SK-N-SH (cell line): Measurements from ENCODE around the gene MZF1.

Experiments used
- EZH2phosphoT487 ChIP-seq: fragments of 200-600 bp; sonication (generic); IDR thresholded peaks from 2 replicates; pipeline ENCODE4 v1.6.1; 2017; ENCODE audit warnings: low read depth, mixed run types, mild to moderate bottlenecking, antibody characterized with exemption, moderate library complexity, borderline replicate concordance
- FOXJ3 ChIP-seq: sonication (generic); formaldehyde crosslinking; IDR thresholded peaks from 2 replicates; pipeline ENCODE4 v1.5.1; 2020; ENCODE audit warnings: mild to moderate bottlenecking, missing genetic modification reagents
- FOXM1 ChIP-seq: IDR thresholded peaks from 2 replicates; pipeline ENCODE4 v1.4.0; 2012; ENCODE audit warnings: low read depth, mild to moderate bottlenecking
- MEF2A ChIP-seq: IDR thresholded peaks from 2 replicates; pipeline ENCODE4 v1.4.0; 2012; ENCODE audit warnings: low read depth, borderline replicate concordance
- MXI1 ChIP-seq: IDR thresholded peaks from 2 replicates; pipeline ENCODE4 v1.6.1; 2012; ENCODE audit warnings: mild to moderate bottlenecking, low read depth, low read length, improper control_type of control experiment
- POLR2AphosphoS5 ChIP-seq: IDR thresholded peaks from 2 replicates; pipeline ENCODE4 v1.6.1; 2012; ENCODE audit warnings: low read depth, low read length
- REST ChIP-seq: IDR thresholded peaks from 2 replicates; pipeline ENCODE4 v1.6.1; 2012; ENCODE audit warnings: mild to moderate bottlenecking, low read depth, low read length, moderate library complexity
- SIN3A ChIP-seq: IDR thresholded peaks from 2 replicates; pipeline ENCODE4 v1.6.1; 2012; ENCODE audit warnings: low read depth, mild to moderate bottlenecking, low read length, moderate library complexity, borderline replicate concordance
- SMC3 ChIP-seq: IDR thresholded peaks from 2 replicates; pipeline ENCODE4 v1.6.1; 2012; ENCODE audit warnings: low read depth, low read length, improper control_type of control experiment
- TF ChIP-seq, protein P1 (sequence below): fragments of 200-600 bp; sonication (generic); IDR thresholded peaks from 2 replicates; pipeline ENCODE4 v1.6.1; 2017; ENCODE audit warnings: antibody characterized with exemption, mild to moderate bottlenecking, moderate library complexity
- TF ChIP-seq, protein P2 (sequence below): IDR thresholded peaks from 2 replicates; pipeline ENCODE4 v1.4.0; 2012; ENCODE audit warnings: low read depth, borderline replicate concordance
- TF ChIP-seq, protein P3 (sequence below): IDR thresholded peaks from 2 replicates; pipeline ENCODE4 v1.4.0; 2012; ENCODE audit warnings: low read depth

GRCh38 chr19:58522709-58523108, 50.4 kb downstream of the MZF1 start:
- TF ChIP-seq, protein P1, sequence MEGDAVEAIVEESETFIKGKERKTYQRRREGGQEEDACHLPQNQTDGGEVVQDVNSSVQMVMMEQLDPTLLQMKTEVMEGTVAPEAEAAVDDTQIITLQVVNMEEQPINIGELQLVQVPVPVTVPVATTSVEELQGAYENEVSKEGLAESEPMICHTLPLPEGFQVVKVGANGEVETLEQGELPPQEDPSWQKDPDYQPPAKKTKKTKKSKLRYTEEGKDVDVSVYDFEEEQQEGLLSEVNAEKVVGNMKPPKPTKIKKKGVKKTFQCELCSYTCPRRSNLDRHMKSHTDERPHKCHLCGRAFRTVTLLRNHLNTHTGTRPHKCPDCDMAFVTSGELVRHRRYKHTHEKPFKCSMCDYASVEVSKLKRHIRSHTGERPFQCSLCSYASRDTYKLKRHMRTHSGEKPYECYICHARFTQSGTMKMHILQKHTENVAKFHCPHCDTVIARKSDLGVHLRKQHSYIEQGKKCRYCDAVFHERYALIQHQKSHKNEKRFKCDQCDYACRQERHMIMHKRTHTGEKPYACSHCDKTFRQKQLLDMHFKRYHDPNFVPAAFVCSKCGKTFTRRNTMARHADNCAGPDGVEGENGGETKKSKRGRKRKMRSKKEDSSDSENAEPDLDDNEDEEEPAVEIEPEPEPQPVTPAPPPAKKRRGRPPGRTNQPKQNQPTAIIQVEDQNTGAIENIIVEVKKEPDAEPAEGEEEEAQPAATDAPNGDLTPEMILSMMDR = no peak
- no peak for TF ChIP-seq FOXM1
- TF ChIP-seq REST = no peak
- TF ChIP-seq, protein P2, sequence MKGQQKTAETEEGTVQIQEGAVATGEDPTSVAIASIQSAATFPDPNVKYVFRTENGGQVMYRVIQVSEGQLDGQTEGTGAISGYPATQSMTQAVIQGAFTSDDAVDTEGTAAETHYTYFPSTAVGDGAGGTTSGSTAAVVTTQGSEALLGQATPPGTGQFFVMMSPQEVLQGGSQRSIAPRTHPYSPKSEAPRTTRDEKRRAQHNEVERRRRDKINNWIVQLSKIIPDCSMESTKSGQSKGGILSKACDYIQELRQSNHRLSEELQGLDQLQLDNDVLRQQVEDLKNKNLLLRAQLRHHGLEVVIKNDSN = no peak
- TF ChIP-seq SMC3 = no peak
- no peak for TF ChIP-seq POLR2AphosphoS5
- TF ChIP-seq EZH2phosphoT487 = no peak
- no peak for TF ChIP-seq MEF2A
- no peak for TF ChIP-seq FOXJ3
- no peak for TF ChIP-seq SIN3A
- TF ChIP-seq MXI1 = no peak
- TF ChIP-seq, protein P3, sequence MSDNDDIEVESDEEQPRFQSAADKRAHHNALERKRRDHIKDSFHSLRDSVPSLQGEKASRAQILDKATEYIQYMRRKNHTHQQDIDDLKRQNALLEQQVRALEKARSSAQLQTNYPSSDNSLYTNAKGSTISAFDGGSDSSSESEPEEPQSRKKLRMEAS = no peak
